Forelimb muscle (tissue), 1 donor: Measurements from ENCODE around the gene ZNF333. TPM values are rescaled to one million over a fixed set of nuclear protein-coding genes. Genes with fewer than 3 reads are reported as not detected.

Experiments
- polyA plus RNA-seq: library from polyadenylated mRNA; unstranded; fragments of 120-200 nt; gene quantifications from one replicate; pipeline ENCODE4 v1.2.1, GENCODE V29; 2013; ENCODE audit not compliant: insufficient read length

The ZNF333 gene
- polyA plus RNA-seq, 1 donor, result 22.0 TPM

Other genes with a start within 250 kb of the ZNF333 start
- not detected for gene PTGER1, start 214.7 kb upstream of the ZNF333 start, polyA plus RNA-seq
- gene GIPC1, start 193.9 kb upstream of the ZNF333 start, polyA plus RNA-seq, result 41.1 TPM
- 85.5 TPM for gene DNAJB1, start 171.7 kb upstream of the ZNF333 start, polyA plus RNA-seq
- gene TECR, start 160.5 kb upstream of the ZNF333 start, polyA plus RNA-seq, result 119 TPM
- gene NDUFB7, start 118.0 kb upstream of the ZNF333 start, polyA plus RNA-seq, result 132 TPM
- gene CLEC17A, start 107.0 kb upstream of the ZNF333 start, polyA plus RNA-seq, result not detected
- not detected for gene ADGRE3, start 15.2 kb upstream of the ZNF333 start, polyA plus RNA-seq
- gene ADGRE2, start 88.5 kb downstream of the ZNF333 start, polyA plus RNA-seq, result 0.51 TPM
- gene OR7A5, start 145.1 kb downstream of the ZNF333 start, polyA plus RNA-seq, result not detected
- 0.11 TPM for gene OR7C1, start 145.1 kb downstream of the ZNF333 start, polyA plus RNA-seq
- not detected for gene OR7A10, start 158.9 kb downstream of the ZNF333 start, polyA plus RNA-seq
- gene OR7A17, start 196.1 kb downstream of the ZNF333 start, polyA plus RNA-seq, result 0.05 TPM